Putamen (tissue), 1 donor: Measurements from ENCODE around the gene TEX2.
"Not testable (repeated sequence)": the region's sequence is repeated elsewhere in the genome, so short reads cannot be mapped to it uniquely, and the experiment has no call there.

ENCODE experiments used
- DNase-seq: peaks from one replicate; pipeline ENCODE4 v3.0.0-alpha.2; 2016; ENCODE audit warnings: low spot score

TEX2 gene

DNA sequence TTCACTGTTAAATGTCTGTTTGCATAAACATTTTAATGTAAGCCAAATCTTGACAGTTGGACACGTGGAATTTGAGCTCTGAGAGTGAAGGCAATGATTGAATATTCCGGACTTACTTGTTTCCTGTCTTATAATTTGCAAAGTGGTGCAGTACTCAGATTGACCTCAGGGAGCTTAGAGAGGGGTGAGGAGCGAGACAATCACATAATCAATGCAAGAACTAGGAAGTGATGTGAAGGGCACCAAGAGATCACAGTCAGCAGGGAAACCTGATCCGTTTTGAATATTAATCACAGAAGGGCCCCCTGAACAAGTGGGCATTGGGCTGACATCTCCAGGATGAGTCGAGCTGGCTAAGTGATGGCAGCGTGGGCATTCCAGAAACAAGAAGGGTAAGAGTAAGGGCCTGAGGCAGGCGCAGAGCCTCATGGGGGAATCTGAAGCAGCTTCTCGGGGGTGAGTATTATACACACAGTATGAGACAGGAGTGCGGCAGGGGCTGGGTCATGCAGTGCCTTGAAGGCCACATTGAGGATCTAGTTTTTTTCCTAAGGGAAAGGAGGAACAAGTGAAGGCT is 26.1 kb downstream of the TEX2 start:
- no peak for DNase-seq

DNA sequence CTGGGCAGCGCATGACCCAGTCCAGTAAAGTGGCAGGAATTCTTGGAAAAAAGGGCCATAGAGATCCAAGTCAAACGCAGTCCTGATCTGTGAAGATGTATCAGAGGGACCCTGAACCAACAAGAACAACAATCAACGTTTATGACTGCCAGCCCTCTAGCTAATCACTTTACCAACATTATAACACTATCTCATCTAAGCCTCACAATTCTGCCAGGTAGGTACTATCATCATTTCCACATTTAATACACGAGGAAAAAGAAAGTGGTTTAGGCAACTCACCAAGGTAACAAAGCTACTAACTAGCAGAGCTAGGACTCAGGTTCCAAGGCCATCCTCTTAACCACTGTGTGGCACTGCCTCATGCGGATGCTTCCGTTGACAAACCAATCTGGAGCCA is 28.1 kb downstream of the TEX2 start:
- no peak for DNase-seq

DNA sequence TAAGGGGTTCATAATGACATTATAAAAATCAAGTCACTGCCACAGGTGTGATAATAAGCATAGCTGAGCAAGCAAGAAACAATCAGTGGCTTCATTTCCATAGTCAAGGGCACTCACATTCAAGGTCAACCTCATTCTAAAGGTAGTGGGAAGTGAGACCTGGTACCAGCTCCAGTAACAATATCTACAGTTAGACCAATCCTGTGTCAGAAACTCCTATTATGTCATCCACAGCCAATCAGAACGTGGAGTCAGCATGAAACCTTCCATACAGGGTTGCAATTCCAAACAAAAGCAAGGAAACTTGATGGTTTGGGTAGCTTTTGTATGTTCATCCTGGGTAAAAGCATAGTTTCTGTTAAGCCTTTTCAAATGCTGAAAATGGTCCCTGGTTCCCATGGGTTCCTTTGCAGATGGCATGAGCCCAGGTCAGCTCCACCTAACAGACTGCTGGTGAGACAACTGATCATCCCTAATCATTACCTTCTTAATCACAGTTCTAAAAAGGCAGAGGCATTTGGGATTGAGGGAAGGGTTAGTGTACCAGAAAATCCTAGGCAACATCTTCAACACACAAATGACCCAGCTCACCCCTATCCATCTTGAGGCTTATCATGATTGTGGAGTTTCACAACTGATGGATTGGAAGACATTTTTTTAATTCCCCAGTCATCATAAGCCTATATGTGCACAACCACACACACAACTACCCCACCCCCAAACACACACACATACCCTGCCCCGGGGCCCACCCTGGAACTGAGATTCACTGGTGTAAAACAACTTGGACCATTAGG is 30.4 kb downstream of the TEX2 start:
- DNase-seq: no peak

DNA sequence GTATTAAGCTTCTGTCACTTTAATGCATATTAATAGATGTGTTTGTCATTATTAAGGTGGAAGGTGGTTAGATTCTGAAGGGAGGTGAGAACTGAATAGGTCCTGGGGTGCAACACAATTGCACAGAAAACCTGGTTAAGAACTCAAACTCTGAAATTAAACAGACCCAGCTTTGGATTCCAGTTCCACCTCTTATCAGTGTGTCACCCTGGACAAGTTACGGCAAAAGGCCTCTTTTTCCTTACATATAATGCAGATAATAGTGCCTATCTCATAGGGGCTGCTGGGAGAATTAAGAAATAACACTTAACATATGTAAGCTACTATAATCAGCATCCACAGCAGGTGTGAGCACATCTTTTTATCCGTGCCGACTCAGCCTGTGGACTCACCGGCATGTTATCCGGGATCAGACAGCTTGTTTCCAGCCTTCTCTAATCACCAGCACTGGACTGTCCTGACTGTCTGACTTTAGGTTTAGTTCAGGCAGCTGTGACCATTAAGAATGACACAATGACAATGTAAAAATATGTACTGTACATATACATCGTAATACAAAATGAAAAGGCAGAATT is 31.4 kb downstream of the TEX2 start:
- no peak for DNase-seq

DNA sequence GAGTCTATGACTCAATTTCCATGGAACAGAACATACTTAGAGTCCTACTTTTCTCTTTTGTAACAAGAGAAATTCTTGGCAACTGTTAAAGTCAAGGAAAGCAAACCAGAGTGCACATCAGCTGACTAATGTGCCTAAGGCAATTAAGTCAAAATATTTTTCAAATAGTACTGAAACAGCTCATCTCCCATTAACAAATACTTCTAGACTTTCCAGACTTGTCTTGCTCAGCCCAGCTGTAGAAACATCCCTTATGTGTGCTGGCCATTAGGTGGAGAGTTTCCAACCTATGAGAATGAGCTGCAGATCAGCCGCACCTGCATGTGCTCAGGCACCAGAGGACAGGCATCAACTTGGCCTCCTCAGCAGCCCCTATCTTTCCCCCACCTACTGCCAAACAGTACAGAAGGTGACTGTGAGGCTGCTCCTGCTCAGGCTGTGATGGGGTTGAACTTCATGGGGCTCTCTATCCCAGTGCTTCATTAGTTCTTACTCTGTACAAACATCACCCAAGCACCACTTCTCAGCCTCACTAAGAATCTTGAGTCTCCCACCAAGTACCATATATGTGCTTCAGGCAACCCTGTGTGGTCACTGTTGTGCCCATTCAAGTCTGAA is 32.2 kb downstream of the TEX2 start:
- no peak for DNase-seq

DNA sequence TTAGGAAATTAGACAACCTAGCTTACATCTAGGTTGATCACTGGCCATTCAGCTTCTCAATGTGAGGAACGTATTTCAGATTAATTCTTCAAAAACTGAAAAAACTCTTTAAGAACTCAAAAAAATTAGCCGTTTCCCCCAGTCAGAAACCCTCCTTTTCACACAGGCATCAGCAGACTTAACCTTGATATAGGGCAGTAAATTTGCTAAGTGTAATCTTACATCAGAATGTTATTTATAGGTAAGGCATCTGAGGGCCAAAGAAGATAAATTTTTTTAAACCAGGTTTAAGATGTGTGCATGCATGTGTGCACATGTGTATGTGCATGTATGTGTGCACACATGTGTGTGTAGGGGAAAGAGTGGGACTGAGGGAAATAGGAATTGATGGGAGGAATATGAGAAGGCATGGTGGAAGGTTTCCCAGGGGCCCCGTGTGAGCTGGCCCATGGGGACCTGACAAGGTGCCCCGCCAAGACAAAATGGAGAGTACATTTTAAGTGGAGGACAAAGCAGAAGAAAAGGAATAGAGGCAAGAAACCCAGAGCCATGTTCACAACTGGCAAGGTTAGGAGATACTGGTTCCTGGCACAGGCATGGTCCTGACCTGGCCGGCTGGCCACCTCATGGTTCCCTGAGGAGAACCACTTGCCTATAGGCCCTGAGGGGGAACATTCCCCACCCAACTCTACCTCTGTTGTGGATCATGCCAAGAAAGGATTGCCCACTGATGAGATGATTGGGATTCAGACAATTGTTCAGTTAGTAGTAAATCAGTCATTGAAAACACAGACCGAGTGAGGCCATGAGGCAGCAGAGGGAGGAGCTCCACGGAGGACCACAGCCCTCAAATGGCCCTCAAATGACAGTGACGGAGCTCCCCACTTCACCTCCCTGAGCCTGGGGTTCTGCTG is 33.0 kb downstream of the TEX2 start:
- DNase-seq: no peak

DNA sequence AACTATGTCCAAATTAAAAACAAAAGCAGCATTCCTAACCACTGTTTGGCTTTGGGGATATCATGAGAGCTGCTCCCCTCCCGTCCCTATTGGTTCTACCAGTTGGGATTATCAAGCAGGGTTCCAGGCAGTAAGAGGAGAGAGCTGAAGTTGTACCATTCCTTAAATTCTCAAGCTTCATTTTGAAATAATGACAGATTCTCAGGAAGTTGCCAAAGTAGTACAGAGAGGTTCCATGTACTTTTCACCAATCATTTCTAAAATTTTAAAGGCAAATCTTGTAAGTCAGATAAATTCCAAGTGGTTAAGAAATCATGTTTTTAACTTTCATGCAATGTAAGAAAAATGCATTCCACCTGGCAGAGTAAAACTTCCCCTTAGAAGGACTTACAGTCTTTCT is 36.9 kb downstream of the TEX2 start:
- DNase-seq: no peak

DNA sequence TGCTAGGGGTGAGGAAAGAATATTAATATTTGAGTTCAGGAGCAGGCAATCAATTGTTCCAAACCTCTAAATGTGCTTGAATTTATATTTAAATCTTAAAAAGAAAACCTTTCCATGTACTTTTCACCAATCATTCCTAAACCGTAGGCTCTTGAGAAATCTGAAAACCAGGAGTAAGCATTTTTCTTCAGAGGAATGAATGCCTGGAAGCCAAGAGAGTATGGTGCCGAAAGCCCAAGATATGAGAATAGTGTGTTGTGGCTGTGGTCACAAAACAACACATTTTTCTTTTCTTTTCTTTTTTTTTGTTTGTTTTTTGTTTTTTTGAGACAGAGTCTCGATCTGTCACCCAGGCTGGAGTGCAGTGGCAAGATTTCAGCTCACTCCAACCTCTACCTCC is 37.6 kb downstream of the TEX2 start:
- no peak for DNase-seq

DNA sequence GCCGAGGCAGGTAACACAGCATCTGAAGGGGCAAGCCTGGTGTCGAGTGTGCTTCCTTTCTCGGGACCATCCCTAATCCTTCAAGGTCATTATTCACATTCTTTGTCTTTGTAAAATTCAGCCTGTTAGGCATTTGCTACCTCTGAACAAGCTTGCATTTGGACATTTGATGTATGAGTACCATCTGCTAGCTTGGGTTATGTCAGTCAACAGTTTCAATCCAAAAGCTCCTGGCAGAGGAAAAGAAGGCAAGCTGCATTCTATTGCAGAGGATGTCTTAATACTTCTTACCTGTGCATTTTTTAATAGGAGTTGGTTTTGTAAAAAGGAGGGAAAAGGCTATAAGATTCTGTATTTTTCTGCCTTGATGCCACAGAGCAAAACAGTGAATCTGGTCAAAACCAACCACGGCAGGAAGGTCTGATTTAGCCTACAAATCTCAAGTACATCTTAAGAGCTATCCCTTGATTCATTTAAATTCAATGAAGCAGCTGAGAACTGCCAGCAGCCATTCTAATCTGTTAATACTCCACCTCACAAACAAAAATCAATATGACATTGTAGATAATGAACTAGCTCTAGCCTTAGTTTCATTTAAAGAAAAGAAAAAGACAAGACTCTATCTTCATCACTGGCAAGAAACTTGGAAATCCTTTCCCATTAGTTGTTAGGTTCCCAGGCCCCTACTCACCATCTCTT is 39.0 kb downstream of the TEX2 start:
- no peak for DNase-seq

DNA sequence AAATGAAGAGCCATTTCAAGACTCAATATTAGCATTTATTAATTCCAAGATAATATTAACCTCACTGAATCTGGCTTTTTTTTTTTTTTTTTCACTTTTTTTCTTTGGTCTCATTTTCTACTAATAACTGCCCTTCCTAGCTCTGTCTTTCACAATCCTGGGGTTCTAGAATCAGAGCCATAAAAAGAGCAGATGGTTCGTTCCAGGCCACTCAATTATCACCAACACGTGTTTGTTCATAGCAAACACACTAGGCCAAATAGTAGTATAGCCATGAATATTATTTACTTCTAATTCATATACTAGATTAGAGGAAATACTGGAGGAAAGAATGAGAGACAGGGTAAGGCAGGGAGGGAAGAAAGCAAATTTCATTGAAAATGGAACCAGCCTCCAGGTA is 39.8 kb downstream of the TEX2 start:
- DNase-seq: no peak

DNA sequence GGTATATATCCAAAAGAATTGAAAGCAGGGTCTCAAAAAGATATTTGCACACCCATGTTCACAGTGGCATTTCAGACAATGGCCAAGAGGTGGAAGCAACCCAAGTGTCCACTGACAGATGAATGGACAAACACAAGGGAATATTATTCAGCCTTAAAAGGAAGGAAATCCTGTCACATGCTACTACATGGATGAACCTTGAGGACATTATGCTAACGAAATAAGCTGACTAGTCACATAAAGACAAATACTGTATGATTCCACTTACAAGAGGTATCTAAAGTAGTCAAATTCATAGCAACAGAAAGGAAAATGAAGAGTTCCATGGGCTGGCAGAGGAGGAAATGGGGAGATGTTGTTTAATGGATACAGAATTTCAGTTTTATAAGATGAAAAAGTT is 41.4 kb downstream of the TEX2 start:
- DNase-seq: no peak

DNA sequence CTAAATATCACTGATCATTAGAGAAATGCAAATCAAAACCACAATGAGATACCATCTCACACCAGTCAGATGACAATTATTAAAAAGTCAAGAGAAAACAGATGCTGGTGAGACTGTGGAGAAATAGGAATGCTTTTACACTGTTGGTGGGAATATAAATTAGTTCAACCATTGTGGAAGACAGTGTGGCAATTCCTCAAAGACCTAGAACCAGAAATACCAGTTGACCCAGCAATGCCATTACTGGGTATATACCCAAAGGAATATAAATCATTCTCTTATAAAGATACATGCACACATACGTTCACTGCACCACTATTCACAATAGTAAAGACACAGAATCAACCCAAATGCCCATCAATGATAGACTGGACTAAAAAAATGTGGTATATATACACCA is 42.5 kb downstream of the TEX2 start:
- DNase-seq: not testable (repeated sequence)

DNA sequence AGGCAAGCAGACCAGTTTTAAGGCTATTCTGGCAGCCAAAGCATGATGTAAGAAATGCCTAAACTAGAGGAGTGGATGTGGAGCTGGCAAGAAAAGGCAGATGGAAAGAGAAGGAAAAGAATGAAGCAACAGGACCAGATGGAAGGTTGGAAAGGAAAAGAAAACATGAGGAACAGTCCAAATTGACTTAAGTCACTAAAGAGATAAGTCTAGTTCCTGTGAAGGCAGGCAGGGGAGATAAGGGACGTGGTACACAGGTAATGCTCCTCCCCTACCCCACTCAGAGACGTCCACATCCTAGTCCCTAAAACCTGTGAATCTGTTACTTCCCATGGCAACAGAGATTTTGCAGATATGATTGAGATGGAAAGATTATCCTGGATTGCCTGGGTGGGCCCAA is 43.5 kb downstream of the TEX2 start:
- no peak for DNase-seq

DNA sequence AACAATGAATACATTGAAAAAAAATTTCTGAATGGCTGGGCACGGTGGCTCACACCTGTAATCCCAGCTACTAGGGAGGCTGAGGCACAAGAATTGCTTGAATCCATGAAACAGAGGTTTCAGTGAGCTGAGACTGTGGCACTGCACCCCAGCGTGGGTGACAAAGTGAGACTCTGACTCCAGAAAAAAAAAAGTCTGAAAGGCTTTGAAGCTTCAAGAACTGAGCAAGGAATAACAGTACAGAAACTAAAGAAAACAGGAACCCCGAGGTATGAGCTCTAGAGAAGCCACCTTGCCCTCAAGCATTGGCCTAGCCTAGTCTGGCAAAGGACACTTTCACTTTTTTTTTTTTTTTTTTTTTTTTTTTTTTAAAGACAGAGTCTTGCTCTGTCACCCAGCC is 45.0 kb downstream of the TEX2 start:
- no peak for DNase-seq

DNA sequence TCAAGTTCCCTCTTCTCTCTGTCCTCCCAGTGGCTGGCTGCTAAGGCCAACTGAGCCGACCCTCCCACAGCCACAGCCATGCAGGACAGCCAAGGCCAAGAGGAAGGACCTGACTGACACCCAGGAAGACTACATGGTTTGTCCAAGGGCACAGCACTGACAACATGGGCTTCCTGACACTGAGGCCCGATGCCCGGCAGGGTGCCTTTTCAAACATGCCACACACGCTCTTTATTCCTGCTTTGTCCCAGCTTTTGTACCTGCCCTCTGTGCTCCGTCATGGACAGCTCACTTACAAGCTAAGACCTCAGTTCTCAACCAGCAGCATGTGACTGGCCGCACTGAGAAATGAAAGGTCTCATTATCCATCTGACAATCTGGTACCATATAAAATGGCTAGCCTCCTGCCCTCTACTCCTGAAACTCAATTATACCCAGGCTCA is 45.8 kb downstream of the TEX2 start:
- no peak for DNase-seq

DNA sequence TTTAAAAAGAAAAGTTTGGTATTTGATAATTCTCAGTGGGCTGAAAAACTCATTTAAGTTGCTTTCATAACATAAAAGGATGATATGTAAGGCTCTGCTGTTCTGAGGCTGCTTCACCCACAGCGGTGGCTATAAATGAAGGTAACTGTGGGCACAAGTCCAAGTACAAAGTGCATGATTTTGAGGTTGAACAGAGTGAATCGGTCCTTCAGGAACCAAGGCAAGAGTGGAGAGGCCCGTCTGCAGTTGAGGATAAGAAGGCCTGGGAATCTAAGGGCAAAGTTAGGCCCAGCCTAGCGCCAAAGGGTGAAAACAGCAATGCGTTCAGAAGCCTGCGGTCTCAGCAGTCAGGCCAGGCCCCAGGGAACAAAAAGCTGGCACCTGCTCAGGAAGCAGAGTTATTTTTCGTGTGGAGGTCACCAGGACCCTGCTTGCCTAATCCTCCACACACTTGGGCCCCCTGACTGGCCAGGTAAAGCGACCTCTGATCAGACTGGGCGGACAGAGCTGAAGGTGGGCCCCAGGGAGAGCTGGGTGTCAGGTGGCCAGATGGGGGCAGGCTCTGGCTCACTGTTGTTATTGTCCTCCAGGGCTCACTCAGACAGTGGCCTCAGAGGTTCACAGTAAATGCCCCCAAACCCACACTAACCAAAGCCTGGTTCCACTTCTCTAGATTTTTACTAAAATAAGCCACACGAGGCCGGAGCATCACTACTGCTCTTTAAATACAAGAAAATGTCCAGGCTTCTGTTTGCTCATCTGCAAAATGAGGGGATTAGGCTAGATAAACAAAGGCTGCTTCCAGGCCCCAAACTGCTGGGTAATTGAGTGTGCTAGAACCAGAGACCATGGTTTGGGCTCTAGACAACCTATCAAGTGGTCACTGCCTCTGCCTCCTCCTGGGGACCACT is 46.5 kb downstream of the TEX2 start:
- DNase-seq: no peak

DNA sequence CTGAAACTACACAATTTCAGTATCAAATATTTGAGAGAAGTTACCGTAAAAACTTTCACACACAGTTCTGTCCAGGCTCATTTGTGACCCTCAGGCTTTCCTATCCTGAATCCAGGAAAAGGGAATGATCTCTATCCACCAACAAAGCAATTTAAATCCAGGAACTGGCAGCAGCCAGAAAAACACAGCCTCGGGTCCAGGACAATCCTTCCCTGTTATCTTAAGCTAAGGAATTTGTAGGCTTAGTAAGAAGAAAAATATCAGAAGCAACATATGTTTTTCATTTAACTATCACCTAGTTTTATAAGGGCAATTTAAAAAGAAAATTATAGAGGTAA is 47.1 kb downstream of the TEX2 start:
- DNase-seq: no peak

DNA sequence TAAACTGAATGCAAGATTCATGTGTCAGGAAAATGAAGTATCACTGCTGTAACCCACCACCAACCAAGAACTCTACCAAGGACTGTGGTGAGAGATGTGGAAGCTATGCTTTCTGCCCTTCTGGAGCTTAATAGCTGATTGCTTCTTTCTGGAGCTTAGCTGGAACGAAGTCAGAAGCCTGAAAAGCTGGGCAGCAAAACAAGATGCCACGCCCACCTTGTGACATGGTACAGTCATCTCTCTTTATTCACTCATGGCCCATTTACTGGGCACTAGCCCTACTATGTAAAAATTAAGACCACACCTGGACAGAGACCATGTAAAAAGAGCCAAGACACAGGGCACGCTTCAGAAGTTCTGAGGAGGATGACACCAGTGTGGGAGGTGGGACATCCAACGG is 48.1 kb downstream of the TEX2 start:
- DNase-seq: no peak

DNA sequence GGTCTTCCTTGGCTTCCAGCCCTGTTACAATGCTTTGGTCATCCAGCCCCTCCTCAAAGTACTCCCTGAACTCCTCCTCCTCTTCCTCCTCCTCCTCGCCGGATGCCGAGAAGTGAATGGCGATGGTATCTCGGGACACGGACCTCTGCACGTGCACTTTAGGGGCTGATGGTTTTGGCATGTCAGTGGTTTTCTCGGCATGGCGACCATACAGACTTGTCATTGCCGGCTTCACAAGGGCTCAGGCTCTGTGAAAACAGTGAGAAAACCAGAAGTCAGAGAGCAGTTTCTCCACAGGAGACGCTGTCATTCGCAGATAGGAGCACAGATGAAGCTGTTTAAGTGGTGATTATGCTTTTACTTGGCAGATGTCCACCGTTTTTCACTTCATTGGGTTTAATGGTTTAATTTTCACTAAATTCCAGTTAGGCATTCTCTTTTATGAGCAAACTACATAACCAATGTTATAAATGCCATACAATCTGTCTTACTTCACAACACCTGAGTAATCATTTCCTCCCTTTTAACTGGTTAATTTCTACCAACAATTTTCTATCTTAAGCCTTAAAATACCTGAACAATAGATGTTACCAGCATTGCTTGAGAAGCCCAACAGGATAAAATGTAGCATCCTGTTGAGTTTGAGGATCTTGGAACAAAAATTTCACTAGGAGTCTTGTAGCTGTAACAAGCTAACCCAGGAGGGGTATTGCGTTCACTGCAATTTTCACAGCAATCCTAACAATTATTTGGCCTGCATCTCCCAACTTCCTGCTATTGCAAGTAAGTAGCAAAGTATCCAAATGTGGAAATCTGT is 48.9 kb downstream of the TEX2 start:
- DNase-seq: no peak

DNA sequence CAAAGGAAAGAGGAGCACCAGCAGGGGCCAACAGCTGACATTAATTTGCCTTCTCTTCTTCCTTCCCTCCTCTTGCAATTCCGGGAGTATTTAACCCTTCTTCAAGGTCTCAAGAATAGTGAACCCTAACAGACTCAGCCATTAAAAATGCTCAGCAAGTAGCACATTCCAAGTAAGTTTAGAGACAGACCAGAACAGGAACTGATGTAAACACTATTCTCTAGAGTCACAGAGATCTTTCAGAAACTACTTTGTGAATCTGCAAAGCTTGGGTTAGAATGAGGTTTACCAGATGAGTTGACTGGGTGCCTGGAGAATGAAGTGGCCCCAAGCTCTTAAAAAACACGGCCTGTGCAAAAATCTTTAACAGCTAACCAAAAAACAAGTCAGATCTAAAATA is 50.9 kb downstream of the TEX2 start:
- no peak for DNase-seq
